Keratinocyte (primary cell): ENCODE measurements around the gene PLS1. TPM values are rescaled to one million over a fixed set of nuclear protein-coding genes. Genes with fewer than 3 reads are reported as not detected.
A peak's percentile ranks its signal among the peaks of the same experiment; 100 is the strongest.

Experiments
- DNase-seq: peaks from one replicate; pipeline ENCODE4 v3.0.0-alpha.2; 2011; ENCODE audit warnings: low read depth, missing footprints, low spot score
- FAIRE-seq: peaks from 2 replicates; lab custom pipeline; 2011; peaks lifted over from hg19 to GRCh38; lab: Jason Lieb, UNC
- H2AFZ ChIP-seq: 2 replicates; pipeline ENCODE4 v1.6.0; 2012; ENCODE audit warnings: low read length, control low read depth, inconsistent platforms; ENCODE audit not compliant: control insufficient read depth
- H3K27ac ChIP-seq: 2 replicates; pipeline ENCODE4 v1.5.1; 2011; ENCODE audit warnings: low read length; ENCODE audit not compliant: control insufficient read depth, insufficient read depth
- H3K27me3 ChIP-seq: 3 replicates; pipeline ENCODE4 v1.6.0; 2011; ENCODE audit warnings: low read length; ENCODE audit not compliant: control insufficient read depth, insufficient read depth; ENCODE audit errors: extremely low read depth
- H3K36me3 ChIP-seq, 2 experiments: 2 replicates in 1 of 2; 3 replicates in 1 of 2; pipeline ENCODE4 v1.5.1; 2011; ENCODE audit warnings: low read length in 2 of 2, mild to moderate bottlenecking in 1 of 2; ENCODE audit not compliant: control insufficient read depth in 2 of 2, insufficient read depth in 2 of 2; ENCODE audit errors: extremely low read depth in 1 of 2
- H3K4me1 ChIP-seq: 3 replicates; pipeline ENCODE4 v1.5.1; 2011; ENCODE audit warnings: low read length; ENCODE audit not compliant: control insufficient read depth, insufficient read depth; ENCODE audit errors: extremely low read depth
- H3K4me2 ChIP-seq: 3 replicates; pipeline ENCODE4 v1.6.0; 2011; ENCODE audit warnings: low read depth, low read length; ENCODE audit not compliant: control insufficient read depth, insufficient read depth; ENCODE audit errors: extremely low read depth
- H3K4me3 ChIP-seq, 3 experiments: fragments of 200-600 bp in 1 of 3; sonication (generic) in 1 of 3; 2 replicates in 2 of 3; 3 replicates in 1 of 3; pipeline ENCODE4 v1.5.1; 2011 to 2016; ENCODE audit warnings: low read length in 3 of 3, mild to moderate bottlenecking in 3 of 3, control low read depth in 2 of 3, inconsistent platforms in 1 of 3, low read depth in 1 of 3, mixed read lengths in 1 of 3, mixed run types in 1 of 3, moderate library complexity in 1 of 3; ENCODE audit not compliant: control insufficient read depth in 2 of 3, insufficient read depth in 2 of 3; ENCODE audit errors: extremely low read depth in 1 of 3
- H3K79me2 ChIP-seq: 2 replicates; pipeline ENCODE4 v1.6.0; 2012; ENCODE audit warnings: low read length; ENCODE audit not compliant: control insufficient read depth, insufficient read depth
- H3K9ac ChIP-seq: 3 replicates; pipeline ENCODE4 v1.6.0; 2011; ENCODE audit warnings: low read length; ENCODE audit not compliant: control insufficient read depth, insufficient read depth; ENCODE audit errors: extremely low read depth
- H3K9me1 ChIP-seq: 3 replicates; pipeline ENCODE4 v1.6.0; 2011; ENCODE audit warnings: low read length; ENCODE audit not compliant: control insufficient read depth, insufficient read depth; ENCODE audit errors: extremely low read depth
- H3K9me3 ChIP-seq: 2 replicates; pipeline ENCODE4 v1.5.1; 2012; ENCODE audit warnings: low read depth, low read length; ENCODE audit not compliant: control insufficient read depth
- H4K20me1 ChIP-seq: 3 replicates; pipeline ENCODE4 v1.6.0; 2011; ENCODE audit warnings: low read length; ENCODE audit not compliant: control insufficient read depth, insufficient read depth; ENCODE audit errors: extremely low read depth
- CTCF ChIP-seq, 3 experiments: IDR thresholded peaks in 1 of 3; conservative IDR thresholded peaks in 1 of 3; optimal IDR thresholded peaks in 1 of 3; 2 replicates in 2 of 3; 3 replicates in 1 of 3; pipeline versions ENCODE3 to v1.5.1; 2011; ENCODE audit warnings: low read length in 3 of 3, mild to moderate bottlenecking in 3 of 3, moderate library complexity in 2 of 3, control low read depth in 1 of 3, inconsistent platforms in 1 of 3; ENCODE audit not compliant: insufficient read depth in 2 of 3; ENCODE audit errors: extremely low read depth in 1 of 3
- EZH2 ChIP-seq: IDR thresholded peaks from one replicate; pipeline ENCODE4 v1.6.1; 2012; ENCODE audit warnings: inconsistent platforms, mild to moderate bottlenecking, low read length, moderate library complexity
- dilution Hi-C: fragments of 300-500 bp; cut with MboI; formaldehyde crosslinking; loops from one replicate; pipeline ENCODE4 v1.7.0; 2020; ENCODE audit warnings: low sequenced_read_pairs; ENCODE audit not compliant: extremely low pct_ligation_motif_present
- polyA plus RNA-seq, 5 experiments: library from polyadenylated mRNA; depleted of rRNA in 3 of 5; stranded (reverse) in 3 of 5; stranded (forward) in 1 of 5; unstranded in 1 of 5; fragments of >200 nt; gene quantifications; 1 replicate in 1 of 5; 2 replicates in 3 of 5; 3 replicates in 1 of 5; pipeline versions ENCODE4 v1.2.1 to v1.2.3, GENCODE V29; 2011 to 2012; ENCODE audit warnings: missing spikeins in 2 of 5, low read depth in 1 of 5, low replicate concordance in 1 of 5

PLS1 gene
- polyA plus RNA-seq, 1 donor (not counting 4 experiments of a cell fraction or from before 2014, with no cell fraction given) = 13.9 TPM

GRCh38 chr3:142680710-142681109 lies 84.5 kb downstream of the PLS1 start:
- Histone ChIP-seq H3K9me1 (no peaks in the 10 kb centered on the region), H3K79me2 (no peaks in the 10 kb centered on the region), H3K9ac (no peak overlapping the region), H3K4me3 (no peak overlapping the region), H3K27me3 (no peaks in the 10 kb centered on the region), H3K4me1 (no peaks in the 10 kb centered on the region), H3K36me3 (no peaks in the 10 kb centered on the region), H3K4me2 (no peak overlapping the region), H3K9me3 (no peaks in the 10 kb centered on the region), H3K27ac (no peak overlapping the region), H2AFZ (no peak overlapping the region), H4K20me1 (no peaks in the 10 kb centered on the region)
- FAIRE-seq (no peak), DNase-seq (no peak)
- TF ChIP-seq CTCF (optimal IDR thresholded peaks at IDR 0.05 in 1 of 3, IDR thresholded peaks at IDR 0.05 in 1 of 3, conservative IDR thresholded peaks at IDR 0.05 in 1 of 3; ENCODE audit: extremely low read depth in 1 of 3, insufficient read depth in 2 of 3, low read length in 3 of 3) = peak in 2 of 3 experiments; percentile 17 to 43
- TF ChIP-seq EZH2 = no peak
- dilution Hi-C loops = no loop called here

- Histone ChIP-seq H3K27me3 (no peaks in the 10 kb centered on the region), H3K9me1 (no peaks in the 10 kb centered on the region), H3K9me3 (no peaks in the 10 kb centered on the region), H3K27ac (no peak overlapping the region), H3K9ac (no peak overlapping the region), H3K79me2 (no peaks in the 10 kb centered on the region), H3K4me2 (no peak overlapping the region), H3K4me1 (peaks cover 19% of the 10 kb centered on the region), H3K36me3 (no peaks in the 10 kb centered on the region), H2AFZ (no peak overlapping the region), H3K4me3 (no peak overlapping the region), H4K20me1 (no peaks in the 10 kb centered on the region)
- TF ChIP-seq CTCF (optimal IDR thresholded peaks at IDR 0.05 in 1 of 3, IDR thresholded peaks at IDR 0.05 in 1 of 3, conservative IDR thresholded peaks at IDR 0.05 in 1 of 3; ENCODE audit: extremely low read depth in 1 of 3, insufficient read depth in 2 of 3, low read length in 3 of 3) = no peak
- TF ChIP-seq EZH2 = no peak
- dilution Hi-C loops = no loop called here
- DNase-seq = no peak
- FAIRE-seq = no peak
Measured at GRCh38 chr3:142690613-142691012, 94.4 kb downstream of the PLS1 start.
